Type B pancreatic cell (in vitro differentiated cells): ENCODE measurements around the gene PACS2. TPM values are rescaled to one million over a fixed set of nuclear protein-coding genes. Genes with fewer than 3 reads are reported as not detected.

Experiments used
- DNase-seq: peaks from one replicate; pipeline ENCODE4 v3.0.0; 2021; ENCODE audit warnings: mixed read lengths; ENCODE audit not compliant: unreplicated experiment; ENCODE audit errors: extremely low spot score
- H3K27ac Mint-ChIP-seq: 2 replicates; pipeline ENCODE4 v1.8.0; 2021; ENCODE audit warnings: mild to moderate bottlenecking, mixed read lengths
- H3K27me3 Mint-ChIP-seq: 2 replicates; pipeline ENCODE4 v1.8.0; 2021; ENCODE audit warnings: mixed read lengths
- H3K36me3 Mint-ChIP-seq: 2 replicates; pipeline ENCODE4 v1.8.0; 2021; ENCODE audit warnings: mixed read lengths
- H3K4me1 Mint-ChIP-seq: one replicate; pipeline ENCODE4 v1.8.0; 2021; ENCODE audit warnings: mixed read lengths; ENCODE audit not compliant: unreplicated experiment
- H3K4me3 Mint-ChIP-seq: 2 replicates; pipeline ENCODE4 v1.8.0; 2021; ENCODE audit warnings: mild to moderate bottlenecking, mixed read lengths
- H3K9me3 Mint-ChIP-seq: 2 replicates; pipeline ENCODE4 v1.8.0; 2021; ENCODE audit warnings: mixed read lengths
- CTCF ChIP-seq: fragments of 200-600 bp; sonication (generic); conservative IDR thresholded peaks from 2 replicates; pipeline ENCODE4 v1.5.0; 2021; ENCODE audit warnings: antibody characterized with exemption, mild to moderate bottlenecking
- long read RNA-seq: library from polyadenylated mRNA; unstranded; transcript quantifications from one replicate; pipeline ENCODE4 v2.0.0, GENCODE V29; 2020
- total RNA-seq: library from RNA; stranded (reverse); gene quantifications from 2 replicates; pipeline ENCODE4 v1.2.1, GENCODE V29; 2021; ENCODE audit warnings: low replicate concordance

PACS2 gene
- total RNA-seq, result 77.7 and 101 TPM in 2 replicates
- long read RNA-seq, partial matches to known transcripts, result 1 of 4 reads
- long read RNA-seq, other reads (novel, unspliced or antisense), result 3 of 4 reads

DNA sequence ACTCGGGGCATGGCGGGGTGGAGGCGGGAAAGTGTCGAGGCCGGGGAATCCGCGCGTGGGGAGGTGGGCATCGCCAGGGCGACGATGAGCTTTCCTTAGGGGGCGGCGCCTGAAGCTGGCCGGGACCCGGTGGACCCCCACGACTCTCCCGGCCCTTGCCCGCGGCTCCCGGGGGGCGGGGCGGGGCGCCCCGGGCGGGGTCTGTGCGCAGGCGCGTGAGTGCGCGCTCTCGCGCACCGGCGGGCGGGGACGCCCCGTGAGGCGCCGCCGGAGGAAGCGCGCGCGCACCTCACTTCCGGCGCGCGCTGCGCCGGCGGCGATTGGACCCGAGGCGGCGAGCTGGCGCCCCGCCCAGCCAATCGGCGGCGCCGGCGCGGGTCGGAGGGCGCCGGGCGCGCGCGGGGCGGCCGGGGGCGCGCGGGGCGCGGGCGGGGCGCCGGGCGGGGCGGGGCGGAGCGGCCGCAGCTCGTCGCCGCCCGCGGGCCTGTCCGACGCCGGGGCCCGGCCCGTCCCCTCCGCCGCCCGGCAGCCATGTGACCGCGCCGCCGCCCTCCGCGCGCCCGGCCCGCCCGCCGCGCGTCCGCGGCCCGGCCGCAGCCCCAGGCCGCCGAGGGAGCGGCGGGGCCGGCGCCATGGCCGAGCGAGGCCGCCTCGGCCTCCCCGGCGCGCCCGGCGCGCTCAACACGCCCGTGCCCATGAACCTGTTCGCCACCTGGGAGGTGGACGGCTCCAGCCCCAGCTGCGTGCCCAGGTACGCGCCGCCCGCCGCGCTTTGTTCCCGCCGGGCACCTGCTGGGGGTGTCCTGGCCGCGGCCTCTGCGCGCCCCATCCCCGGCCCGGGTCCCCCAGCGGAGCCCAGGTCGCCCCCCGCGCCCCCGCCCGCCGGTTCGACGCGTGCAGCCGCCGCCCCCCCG, at the start of gene PACS2:
TSS of gene PACS2 (plus strand) at position 462 of the 914 bp plus-strand sequence. CDS start at position 633, 171 bp downstream.
- Mint-ChIP-seq H3K4me3 (peak within 1 kb of the TSS; percentile 92), H3K27me3 (no peaks in the 10 kb centered on the region), H3K9me3 (no peaks in the 10 kb centered on the region), H3K27ac (peak within 1 kb of the TSS; percentile 90), H3K4me1 (peaks cover 13% of the 10 kb centered on the region), H3K36me3 (no peaks in the 10 kb centered on the region)
- peak; percentile 87 for DNase-seq
- no peak for TF ChIP-seq CTCF

- no peak for DNase-seq
- no peak overlapping the region for H3K27ac Mint-ChIP-seq
- H3K9me3 Mint-ChIP-seq, result no peaks in the 10 kb centered on the region
- TF ChIP-seq CTCF, result no peak
- H3K36me3 Mint-ChIP-seq, result peaks cover 3% of the 10 kb centered on the region
- no peaks in the 10 kb centered on the region for H3K4me1 Mint-ChIP-seq
- no peaks in the 10 kb centered on the region for H3K27me3 Mint-ChIP-seq
- H3K4me3 Mint-ChIP-seq, result no peak overlapping the region
These were observed 46.6 kb upstream of the PACS2 start for GRCh38 chr14:105267820-105268548.

DNA sequence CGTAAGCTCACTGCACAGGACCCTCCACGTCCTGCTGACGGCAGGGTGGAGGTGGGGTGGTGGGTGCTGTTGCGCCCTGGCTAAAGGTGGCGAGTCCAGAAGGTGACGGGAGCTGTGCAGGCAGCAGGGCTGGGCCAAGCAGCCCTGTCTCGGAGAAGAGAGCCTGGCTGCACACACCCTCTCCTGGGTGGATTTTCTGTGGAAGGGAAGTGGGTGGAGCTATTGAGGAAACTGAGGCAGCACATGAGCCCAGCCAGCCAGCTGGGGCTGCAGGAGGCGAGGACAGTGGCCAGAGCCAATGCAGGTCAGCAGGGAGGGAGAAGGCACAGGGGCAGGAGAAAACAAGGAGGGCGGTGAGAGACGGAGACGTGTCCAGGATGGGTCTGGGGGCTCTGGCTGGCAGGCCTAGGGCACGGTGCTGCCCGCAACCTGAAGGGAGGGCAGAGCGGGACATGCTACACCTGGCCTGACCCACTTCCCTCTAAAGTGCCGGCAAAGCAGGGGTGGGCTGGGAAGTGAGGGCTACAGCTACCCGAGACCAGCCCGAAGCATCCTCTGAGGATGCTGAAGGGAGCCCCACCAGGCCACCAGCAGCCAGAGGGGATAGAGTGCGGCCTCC, 45.7 kb upstream of the PACS2 start:
- peaks cover 3% of the 10 kb centered on the region for H3K4me1 Mint-ChIP-seq
- no peak overlapping the region for H3K4me3 Mint-ChIP-seq
- no peak for DNase-seq
- peaks cover 3% of the 10 kb centered on the region for H3K36me3 Mint-ChIP-seq
- no peaks in the 10 kb centered on the region for H3K9me3 Mint-ChIP-seq
- no peak overlapping the region for H3K27ac Mint-ChIP-seq
- H3K27me3 Mint-ChIP-seq, result no peaks in the 10 kb centered on the region
- no peak for TF ChIP-seq CTCF

- Mint-ChIP-seq H3K4me3 (no peak overlapping the region), H3K9me3 (no peaks in the 10 kb centered on the region), H3K27me3 (no peaks in the 10 kb centered on the region), H3K4me1 (peaks cover 9% of the 10 kb centered on the region), H3K36me3 (peaks cover 3% of the 10 kb centered on the region), H3K27ac (no peak overlapping the region)
- DNase-seq, result no peak
- TF ChIP-seq CTCF, result no peak
These were observed 45.1 kb upstream of the PACS2 start for GRCh38 chr14:105269405-105269804.

DNA sequence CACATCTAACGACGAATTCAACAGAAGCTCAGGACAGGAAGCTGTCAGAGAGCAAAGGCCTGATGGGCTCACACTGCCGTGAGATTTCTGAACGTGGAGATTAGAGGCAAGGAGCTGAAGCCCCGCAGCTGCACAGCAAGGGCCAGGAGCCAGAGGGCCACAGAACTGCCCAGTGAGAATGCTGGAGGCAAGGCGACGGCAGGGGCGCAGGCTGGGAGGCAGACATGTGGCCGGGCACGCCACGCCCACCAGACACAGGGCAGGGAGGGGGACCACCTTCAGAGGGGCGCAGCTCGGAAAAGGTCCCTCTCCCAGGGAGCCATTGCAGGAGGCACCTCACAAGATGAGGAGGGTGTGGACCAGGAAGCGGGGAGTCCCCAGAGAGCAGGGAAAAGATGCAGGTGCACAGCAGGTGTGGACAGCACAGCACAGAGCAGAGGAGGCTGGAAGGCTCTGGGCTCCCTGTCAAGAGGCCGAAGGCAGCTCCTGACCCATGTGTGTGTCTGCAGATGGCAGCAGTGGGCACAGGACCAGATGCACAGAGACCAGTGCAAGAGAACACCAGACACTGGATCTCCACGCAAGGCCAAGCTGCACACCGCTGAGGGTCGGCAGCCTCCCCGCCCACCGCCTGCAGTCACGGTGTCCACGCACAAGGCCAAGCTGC, 43.2 kb upstream of the PACS2 start:
- no peak overlapping the region for H3K4me3 Mint-ChIP-seq
- TF ChIP-seq CTCF, result no peak
- H3K27ac Mint-ChIP-seq, result no peak overlapping the region
- H3K4me1 Mint-ChIP-seq, result peaks cover 9% of the 10 kb centered on the region
- DNase-seq, result no peak
- no peaks in the 10 kb centered on the region for H3K36me3 Mint-ChIP-seq
- H3K9me3 Mint-ChIP-seq, result no peaks in the 10 kb centered on the region
- H3K27me3 Mint-ChIP-seq, result no peaks in the 10 kb centered on the region
